ENCODE data around the gene CMTM6.

DNA sequence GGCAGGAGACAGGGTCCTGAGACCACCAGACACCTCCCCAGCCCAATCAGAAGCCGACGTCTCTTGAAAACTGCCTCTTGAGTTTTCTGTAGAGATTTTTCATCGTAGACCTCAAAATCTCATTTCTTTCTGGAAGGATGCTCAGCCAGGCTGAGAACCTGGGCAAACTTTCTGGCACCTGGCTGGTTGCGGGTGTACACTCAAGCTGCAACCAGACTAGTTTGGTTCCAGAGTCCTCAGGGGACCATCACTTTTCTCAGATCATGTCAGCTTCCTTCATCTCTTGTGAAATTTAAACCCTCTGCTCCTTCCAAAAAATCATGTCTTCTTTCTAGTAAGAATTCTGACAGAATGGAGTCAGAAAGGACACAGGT lies 65.8 kb downstream of the CMTM6 start:
- no peak for TF ChIP-seq EP300 (IDR thresholded peaks at IDR 0.05; ENCODE audit: borderline replicate concordance)
- TF ChIP-seq TAF1 (IDR thresholded peaks at IDR 0.05; ENCODE audit: low read depth) = no peak
- no peak for TF ChIP-seq TEAD4 (IDR thresholded peaks at IDR 0.05)
- TF ChIP-seq, protein P1, sequence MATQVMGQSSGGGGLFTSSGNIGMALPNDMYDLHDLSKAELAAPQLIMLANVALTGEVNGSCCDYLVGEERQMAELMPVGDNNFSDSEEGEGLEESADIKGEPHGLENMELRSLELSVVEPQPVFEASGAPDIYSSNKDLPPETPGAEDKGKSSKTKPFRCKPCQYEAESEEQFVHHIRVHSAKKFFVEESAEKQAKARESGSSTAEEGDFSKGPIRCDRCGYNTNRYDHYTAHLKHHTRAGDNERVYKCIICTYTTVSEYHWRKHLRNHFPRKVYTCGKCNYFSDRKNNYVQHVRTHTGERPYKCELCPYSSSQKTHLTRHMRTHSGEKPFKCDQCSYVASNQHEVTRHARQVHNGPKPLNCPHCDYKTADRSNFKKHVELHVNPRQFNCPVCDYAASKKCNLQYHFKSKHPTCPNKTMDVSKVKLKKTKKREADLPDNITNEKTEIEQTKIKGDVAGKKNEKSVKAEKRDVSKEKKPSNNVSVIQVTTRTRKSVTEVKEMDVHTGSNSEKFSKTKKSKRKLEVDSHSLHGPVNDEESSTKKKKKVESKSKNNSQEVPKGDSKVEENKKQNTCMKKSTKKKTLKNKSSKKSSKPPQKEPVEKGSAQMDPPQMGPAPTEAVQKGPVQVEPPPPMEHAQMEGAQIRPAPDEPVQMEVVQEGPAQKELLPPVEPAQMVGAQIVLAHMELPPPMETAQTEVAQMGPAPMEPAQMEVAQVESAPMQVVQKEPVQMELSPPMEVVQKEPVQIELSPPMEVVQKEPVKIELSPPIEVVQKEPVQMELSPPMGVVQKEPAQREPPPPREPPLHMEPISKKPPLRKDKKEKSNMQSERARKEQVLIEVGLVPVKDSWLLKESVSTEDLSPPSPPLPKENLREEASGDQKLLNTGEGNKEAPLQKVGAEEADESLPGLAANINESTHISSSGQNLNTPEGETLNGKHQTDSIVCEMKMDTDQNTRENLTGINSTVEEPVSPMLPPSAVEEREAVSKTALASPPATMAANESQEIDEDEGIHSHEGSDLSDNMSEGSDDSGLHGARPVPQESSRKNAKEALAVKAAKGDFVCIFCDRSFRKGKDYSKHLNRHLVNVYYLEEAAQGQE (IDR thresholded peaks at IDR 0.05; ENCODE audit: low read depth) = no peak
- TF ChIP-seq RAD21 (IDR thresholded peaks at IDR 0.05; ENCODE audit: low read depth) = no peak
- no peak for TF ChIP-seq TCF12 (IDR thresholded peaks at IDR 0.05; ENCODE audit: low read depth)
- TF ChIP-seq, protein P2, sequence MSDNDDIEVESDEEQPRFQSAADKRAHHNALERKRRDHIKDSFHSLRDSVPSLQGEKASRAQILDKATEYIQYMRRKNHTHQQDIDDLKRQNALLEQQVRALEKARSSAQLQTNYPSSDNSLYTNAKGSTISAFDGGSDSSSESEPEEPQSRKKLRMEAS (IDR thresholded peaks at IDR 0.05) = no peak
- no peak for TF ChIP-seq YY1 (IDR thresholded peaks at IDR 0.05; ENCODE audit: low read depth)
- TF ChIP-seq CEBPB (IDR thresholded peaks at IDR 0.05) = no peak
- no peak for TF ChIP-seq NFIC (IDR thresholded peaks at IDR 0.05)
- no peak for TF ChIP-seq CREB1 (IDR thresholded peaks at IDR 0.05; ENCODE audit: low read depth)
